GM19193 (cell line): Measurements from ENCODE around the gene SPEM3.

ENCODE experiments used
- POLR2A ChIP-seq: IDR thresholded peaks from 4 replicates; pipeline ENCODE4 v1.6.1; 2011; ENCODE audit not compliant: insufficient read depth, insufficient read length; ENCODE audit errors: extremely low read depth

Gene SPEM3

GRCh38 chr17:7440113-7440833 lies 11.6 kb downstream of the SPEM3 start:
- TF ChIP-seq POLR2A, result no peak

DNA sequence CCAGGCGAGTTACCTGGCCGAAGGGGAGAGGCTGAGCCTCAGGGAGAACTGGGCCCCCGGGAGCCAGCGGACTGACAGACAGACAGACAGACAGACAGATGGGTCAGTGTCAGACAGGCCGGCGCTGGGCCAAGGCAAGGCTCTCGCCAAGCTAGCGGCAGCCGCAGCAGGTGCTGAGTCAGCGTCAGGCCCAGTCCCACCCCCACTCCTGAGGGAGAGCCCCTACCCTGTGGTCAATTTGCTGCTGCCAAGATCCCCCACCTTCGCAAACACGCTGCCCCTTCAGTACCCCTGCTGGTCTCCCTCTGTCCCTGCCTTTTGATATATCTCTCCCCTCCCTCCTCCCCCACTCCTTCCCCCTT lies 12.2 kb downstream of the SPEM3 start:
- peak; percentile 5 for TF ChIP-seq POLR2A

GRCh38 chr17:7441266-7441665 lies 12.6 kb downstream of the SPEM3 start:
- TF ChIP-seq POLR2A, result no peak

DNA sequence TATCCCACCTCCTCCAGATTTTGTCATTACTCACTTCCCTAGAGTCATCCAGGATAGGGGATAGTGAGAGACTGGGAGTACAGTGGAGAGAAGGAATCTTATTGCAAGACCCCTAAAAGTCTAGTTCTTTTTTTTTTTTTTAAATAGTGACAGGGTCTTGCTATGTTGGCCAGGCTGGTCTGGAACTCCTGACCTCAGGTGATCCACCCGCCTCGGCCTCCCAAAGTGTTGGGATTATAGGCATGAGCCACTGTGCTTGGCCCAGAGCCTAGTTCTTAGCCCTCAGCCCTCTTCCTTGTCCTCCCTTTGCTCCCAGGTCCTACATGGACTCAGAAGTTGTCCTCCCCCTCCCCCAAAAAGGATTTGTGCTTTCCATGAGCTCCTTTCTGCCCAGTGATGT lies 13.5 kb downstream of the SPEM3 start:
- no peak for TF ChIP-seq POLR2A

GRCh38 chr17:7443499-7444485 lies 15.1 kb downstream of the SPEM3 start:
- no peak for TF ChIP-seq POLR2A

- no peak for TF ChIP-seq POLR2A
Measured at GRCh38 chr17:7444682-7445618, 16.3 kb downstream of the SPEM3 start, which contains the start of gene CHRNB1. CHRNB1 (plus strand) TSS chr17:7445061; CDS start chr17:7445128, 67 bp downstream.

GRCh38 chr17:7445619-7445968 lies 16.9 kb downstream of the SPEM3 start:
- TF ChIP-seq POLR2A, result no peak

- TF ChIP-seq POLR2A, result no peak
Measured at GRCh38 chr17:7448461-7448860, 19.8 kb downstream of the SPEM3 start.

GRCh38 chr17:7459961-7460545 lies 31.4 kb downstream of the SPEM3 start:
- no peak for TF ChIP-seq POLR2A

DNA sequence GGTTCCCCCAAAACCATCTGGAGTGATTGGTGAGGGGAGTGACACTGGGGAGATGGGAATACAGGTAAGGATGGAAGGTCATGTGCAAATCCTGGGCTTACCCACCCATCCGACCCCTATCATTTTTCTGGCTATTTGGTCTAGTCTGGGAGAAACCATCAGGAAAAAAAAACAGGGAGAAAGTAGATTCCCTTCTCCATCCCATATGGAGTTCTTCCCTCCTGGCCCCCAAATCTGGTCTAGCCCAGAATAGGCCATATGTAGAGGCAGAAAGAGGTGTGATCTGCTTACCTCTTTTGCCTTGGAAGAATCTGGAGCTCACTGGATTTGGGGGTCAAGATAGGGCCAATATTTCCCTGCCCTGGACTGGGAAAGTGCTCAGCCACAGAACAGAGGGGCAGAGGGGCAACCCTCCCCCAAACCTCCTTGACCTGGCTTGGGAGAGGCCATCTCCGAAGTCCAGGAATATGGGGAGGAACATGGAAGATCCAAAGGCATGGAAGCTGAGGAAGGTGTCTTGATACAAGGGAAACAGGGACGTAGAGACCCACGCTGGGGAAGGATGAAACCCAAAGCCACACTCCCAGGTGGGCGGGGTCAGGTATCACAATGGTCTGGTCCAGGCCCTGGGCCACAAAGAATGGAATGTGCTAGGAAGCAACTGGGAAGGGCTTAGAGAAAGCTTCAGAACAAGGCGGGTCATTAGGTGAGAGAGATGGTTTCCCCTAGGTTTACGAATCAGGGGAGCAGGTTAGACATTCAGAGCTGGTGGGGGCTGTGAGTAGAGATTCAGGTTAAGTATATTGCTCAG lies 32.4 kb downstream of the SPEM3 start:
- no peak for TF ChIP-seq POLR2A

DNA sequence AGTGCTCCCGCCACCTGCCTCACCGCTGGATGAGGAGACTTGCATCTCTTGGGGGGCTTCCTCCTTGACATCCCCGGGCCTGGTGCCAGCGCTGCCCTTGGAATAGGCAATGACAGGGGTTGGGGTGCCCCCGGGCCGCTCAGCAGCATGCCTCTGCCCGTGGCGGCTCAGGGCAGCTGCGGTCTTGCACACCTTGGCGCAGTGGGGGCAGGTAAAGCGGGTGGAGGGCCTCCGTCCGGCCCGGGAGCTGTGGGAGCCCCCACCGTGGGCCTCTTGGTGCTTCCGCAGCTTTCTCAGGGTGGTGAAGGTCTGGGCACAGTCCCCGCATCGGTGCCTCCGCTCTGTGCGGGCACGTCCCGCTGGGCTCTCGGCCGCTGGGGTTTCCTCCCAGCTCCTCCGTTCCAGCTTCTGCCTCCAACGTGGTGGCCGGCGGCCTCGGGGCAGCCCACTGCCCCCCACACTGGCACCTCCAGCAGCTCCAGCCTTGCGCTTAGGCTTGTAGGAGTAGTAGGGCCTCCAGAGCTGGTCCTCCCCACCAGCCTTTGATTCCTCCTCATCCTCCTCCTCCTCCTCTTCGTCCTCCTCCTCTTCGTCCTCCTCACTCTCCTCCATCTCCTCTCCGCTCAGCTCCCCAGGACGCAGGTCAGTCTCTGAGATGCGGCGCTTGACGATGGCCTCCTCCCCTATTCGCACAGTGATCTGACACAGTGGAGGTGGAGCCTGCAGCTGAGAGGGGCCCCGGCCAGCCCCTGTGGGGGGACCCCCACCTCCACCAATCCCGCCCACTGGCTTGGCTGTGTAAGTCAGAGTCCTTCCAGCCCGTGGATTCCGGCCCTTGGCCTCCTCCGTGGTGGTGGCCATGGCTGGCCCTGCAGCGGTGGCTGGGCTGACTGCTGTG lies 34.1 kb downstream of the SPEM3 start:
- TF ChIP-seq POLR2A, result no peak

GRCh38 chr17:7463372-7463846 lies 34.8 kb downstream of the SPEM3 start:
- no peak for TF ChIP-seq POLR2A
